DMS79 (cell line): ENCODE results near the gene SF3B2.
"Not testable (repeated sequence)": the region's sequence is repeated elsewhere in the genome, so short reads cannot be mapped to it uniquely, and the experiment has no call there.

Experiments used
- DNase-seq: peaks from one replicate; lab custom pipeline; 2025; lab: John Stamatoyannopoulos, UW

The SF3B2 gene

DNA sequence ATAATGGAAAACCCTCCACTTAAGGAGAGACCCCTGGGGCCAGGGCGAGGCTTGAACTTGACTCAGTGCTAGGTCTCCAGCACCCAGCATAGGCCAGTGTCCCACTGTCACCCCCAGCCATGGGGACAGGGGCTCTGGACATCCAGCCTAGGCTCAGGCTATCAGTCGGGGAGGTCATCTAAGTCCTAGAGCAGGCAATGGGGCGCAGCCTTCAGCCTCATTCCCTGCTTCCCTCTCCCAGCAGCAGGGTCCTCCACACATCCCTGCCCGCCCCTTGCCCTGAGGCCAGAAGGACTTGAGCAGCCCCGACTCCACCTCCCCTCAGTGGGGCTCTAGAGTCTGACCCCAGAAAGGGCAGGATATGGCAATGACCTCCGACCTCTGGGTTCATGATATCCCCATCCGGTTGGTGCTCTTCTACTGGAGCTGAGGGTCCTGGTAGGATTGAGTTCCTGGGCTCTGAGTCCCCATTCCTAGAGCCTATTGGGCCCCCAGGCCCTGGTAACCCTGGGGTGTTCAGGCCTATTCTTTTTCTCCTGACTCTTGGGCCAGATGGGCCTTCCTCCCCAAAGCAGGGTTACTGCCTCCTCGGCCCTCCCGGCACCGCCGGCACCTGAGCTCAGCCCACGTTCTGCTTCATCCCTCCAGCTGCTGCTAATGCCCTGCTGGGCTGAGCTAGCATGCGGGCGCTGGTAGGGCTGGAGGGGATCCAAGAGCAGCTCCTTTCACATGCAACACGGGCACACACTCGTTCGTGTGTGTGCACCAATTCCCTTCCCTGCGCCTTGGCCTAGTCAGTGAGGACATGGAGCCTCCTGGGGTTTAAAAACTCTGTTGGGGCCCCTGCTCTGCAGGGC lies 36.0 kb upstream of the SF3B2 start:
- no peak for DNase-seq

DNA sequence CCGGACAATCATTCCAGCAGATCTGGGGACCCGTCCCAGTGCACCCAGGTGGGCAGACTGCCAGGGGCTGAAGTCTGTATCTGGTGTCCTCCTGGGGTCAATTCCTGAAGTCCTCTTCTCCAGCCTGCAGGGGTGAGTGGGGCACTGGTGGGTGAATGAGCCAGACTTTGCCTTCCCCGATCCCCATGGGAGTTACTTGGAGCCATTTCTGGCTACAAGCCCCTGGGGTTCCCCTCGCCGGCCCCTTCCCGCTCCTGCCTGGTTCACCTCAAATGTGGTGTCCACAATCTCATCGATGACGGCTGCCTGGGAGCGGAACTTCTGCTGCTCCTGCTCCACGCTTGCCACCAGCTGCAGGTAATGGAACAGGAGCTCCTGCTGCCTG lies 35.4 kb upstream of the SF3B2 start:
- no peak for DNase-seq

DNA sequence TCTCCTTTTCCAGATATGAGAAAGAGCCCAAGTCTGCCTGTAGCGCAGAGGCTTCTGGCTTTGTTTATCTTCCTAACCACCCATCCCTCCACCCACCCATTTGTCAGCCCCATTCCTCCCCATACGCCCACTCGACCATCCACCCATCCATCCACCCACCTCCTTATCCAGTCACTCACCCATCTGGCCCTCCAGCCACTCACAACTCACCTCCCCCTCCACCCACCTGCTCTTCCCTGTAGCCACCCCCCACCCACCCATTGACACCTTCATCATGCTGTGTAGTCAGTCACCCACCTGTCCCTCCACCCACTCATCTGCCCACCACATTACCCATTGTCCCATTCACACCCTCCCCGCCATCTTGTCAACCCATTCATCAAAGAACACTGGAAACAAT lies 34.8 kb upstream of the SF3B2 start:
- no peak for DNase-seq

DNA sequence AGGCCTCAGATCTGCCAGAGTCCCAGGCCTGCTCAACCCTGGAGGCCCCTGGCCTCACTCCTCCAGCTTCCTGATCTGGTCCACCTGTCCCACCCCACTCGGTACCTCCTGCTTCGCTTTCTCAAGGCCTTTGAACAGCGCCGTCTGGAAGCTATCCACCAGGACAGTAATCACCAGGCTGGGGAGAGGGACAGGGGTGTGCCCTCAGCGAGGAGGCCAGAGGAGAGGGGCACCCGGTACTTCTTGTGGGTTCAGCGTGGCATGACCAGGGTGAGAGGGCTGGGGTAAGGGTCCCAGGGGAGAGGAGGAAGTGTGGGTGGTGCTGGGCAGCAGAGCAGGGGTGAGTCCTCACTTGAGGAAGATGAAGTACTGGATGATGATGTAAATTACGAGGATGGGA lies 32.0 kb upstream of the SF3B2 start:
- no peak for DNase-seq

DNA sequence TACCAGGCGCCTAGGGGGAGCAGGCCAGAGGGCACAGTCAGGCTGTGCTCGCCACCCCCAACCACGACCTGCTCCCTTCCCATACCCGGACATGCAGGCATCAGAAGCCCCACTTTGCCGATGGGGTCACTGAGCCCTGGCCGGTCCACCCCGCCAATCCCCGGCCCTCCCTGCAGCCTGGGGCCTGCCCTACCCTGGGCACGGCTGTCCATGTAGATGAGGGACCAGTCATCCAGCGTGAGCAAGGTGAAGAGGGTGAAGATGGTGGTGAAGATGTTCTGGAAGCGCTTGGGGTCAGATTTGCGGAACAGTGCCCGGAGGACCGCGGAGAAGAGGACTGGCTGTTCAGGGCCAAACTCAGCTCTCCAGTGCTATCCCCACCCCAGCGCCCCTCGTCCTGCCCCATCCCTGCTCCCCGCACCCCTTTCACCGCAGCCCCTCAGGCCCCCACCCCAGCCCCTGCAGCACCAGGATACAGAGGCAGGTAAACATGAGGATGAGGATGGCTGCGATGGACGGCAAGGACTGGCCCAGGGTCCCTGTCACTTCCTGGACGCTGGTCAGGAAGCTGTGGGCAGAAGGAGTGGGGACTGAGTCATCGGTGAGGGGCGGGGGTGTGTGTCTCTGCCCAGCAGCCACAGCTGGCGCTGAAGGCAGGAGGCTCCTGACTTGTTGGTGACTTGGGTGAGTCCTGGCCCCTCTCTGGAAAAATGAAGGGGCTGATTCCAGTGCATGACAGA lies 31.4 kb upstream of the SF3B2 start:
- DNase-seq, result no peak

DNA sequence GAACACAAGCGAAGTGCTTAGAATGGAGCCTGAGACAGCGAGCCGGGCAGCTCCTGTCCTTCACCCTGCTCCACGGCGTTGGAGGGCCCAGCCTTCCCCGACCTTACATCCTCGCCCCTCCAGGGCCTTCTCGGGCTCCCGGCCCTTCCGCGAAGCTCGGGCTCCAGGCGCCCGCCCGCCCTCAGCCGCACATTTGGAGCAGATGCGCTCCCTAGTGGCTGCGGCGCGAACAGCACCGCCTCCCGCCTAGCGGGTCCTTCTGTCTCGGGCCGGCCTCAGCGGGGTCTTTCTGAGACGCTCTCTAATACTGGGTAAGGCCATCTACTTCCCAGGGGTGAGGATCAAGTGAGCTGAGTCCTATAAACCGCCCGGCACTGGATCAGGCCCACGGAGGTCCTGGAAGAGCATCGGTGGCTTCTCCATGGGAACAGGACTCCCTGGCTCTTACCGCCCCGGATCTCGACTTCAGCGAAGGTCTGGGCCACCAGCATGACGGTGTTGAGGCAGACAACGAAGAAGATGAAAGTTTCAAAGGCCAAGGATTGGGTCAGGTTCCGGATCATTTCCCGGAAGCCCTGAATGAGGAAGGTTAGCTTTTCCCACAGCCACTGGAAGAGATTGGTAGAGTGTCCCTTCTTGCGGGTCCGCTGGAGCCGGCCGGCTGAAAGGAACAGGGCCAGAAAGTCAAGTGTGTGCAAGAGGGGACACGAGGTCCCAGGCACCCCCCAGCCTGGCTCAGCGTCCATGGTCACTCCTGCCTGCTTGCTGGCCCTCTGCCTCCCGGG lies 29.6 kb upstream of the SF3B2 start:
- peak; percentile 26 for DNase-seq

DNA sequence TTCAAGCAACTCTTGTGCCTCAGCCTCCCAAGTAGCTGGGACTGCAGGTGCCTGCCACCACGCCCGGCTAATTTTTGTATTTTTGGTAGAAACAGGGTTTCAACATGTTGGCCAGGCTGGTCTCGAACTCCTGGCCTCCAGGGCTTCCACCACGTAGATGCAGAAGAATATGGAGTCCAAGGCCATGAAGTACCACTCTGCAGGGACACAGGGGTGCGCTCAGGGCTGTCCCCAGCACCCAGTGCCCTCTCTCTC lies 29.1 kb upstream of the SF3B2 start:
- not testable (repeated sequence) for DNase-seq

DNA sequence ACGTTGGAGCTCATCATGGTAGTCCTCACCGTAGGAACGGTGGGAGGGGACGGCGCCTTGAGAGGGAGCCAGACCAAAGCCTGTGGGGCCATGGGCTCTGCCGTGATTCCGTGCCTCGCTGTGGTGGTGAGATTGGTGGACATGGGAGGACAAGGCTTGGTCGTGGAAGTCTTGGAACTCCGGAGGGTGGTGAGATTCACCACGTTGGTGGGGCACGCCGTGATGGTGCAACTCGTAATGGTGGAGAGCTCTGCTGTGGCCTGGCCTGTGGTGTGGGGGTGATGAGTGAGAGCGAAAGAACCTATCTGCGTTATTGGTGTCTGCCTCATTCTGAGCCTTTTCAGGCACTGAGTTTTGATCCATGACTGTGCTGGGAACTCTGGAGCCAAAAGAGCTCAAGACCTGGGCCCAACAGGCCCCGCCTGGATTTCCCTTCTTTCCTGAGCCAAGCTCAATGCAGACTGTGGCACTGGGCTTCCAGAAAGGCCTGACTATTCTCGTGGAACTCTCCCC lies 26.1 kb upstream of the SF3B2 start, which contains the start of gene CATSPER1:
CATSPER1 (minus strand) TSS at position 463 of the 513 bp plus-strand sequence; CDS start at position 363, 100 bp downstream.
- no peak for DNase-seq

DNA sequence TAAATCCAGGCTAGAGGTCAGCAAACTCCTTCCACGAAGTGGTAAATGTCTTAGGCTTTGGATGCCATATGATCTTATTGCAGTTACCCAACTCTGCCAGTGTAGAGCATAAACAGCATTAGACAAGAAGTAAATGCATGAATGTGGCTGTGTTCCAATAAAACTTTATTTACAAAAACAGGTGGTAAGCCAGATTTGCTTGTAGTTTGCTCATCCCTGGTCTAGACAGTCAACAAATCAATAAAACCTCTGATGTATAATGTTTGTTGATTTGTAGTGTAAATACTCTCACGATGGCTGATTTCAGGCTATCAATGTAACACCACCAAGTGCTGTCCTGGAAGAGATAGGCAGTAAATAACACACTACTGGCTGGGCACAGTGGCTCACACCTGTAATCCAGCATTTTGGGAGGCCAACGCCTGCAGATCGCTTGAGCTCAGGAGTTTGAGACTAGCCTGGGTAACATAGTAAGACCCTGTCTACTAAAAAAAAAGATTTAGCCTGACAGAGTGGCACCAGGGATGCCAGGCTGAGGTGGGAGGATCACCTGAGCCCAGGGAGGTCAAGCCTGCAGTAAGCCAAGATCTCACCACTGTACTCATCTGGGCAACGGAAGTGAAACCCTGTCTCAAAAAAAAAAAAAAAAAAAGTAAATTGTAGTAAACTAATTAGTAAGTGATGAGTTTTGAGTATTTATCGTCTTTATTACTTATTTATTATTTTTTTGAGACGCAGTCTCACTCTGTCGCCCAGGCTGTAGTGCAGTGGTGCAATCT lies 19.0 kb upstream of the SF3B2 start:
- no peak for DNase-seq

DNA sequence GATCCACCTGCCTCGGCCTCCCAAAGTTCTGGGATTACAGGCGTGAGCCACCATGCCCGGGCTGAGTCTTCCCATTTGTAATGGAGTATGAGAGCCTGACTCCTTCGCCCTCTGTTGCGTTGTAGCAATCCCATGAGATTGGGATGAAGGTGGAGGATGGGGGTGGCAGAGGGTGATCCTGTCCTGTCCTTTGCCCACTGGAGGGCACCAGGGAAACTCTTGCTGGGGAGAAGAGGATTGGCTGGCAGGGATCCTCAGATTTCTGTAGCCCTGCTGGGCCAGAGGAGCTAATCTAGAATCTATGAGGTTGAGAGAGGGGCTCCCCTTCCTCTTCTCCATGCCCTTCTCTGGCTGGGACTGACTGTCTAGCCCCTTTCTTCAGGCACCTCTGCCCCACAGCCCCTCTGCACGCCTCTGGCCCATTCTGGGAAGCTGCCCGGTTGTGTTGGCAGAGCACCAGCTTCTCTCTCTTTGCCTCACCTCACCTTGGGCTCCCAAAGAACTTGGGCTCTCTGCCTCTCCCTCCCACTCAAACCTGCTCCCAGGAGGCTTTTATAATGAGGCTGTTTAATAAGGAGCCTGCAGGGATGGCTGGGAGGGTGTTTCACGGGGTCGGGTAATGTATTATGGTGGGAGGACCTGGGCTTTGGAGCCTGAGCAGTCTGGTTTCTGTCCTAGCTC lies 16.4 kb upstream of the SF3B2 start:
- DNase-seq, result peak; percentile 39

DNA sequence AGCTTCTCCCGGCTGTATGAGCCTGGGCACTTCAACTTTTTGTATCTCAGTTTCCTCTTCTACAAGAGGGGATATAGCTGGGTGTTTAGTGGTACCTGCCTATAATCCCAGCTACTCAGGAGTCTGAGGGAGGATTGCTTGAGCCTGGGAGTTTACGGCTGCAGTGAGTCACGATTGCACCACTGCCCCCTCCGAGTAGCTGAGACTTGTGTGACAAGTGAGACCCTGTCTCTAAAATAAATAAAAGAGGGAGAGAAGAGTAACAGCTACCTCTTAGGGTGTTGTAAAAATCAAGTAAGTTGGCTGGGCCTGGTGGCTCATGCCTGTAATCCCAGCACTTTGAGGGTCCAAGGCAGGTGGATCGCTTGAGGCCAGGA lies 15.8 kb upstream of the SF3B2 start:
- no peak for DNase-seq

DNA sequence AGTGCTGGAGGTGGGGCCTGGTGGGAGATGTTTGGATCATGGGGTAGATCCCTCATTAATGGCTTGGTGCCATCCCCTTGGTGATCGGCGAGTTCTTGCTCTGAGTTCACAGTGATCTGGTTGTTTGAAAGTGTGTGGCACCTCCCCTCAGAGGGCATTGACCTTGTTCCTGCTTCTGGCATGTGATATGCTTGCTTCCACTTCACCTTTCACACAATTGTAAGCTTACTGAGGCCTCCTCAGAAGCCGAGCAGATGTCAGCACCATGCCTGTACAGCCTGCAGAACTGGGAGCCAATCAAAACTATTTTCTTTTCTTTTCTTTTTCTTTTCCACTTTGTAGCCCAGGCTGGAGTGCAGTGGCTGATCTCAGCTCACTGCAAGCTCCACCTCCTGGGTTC lies 14.8 kb upstream of the SF3B2 start:
- no peak for DNase-seq

DNA sequence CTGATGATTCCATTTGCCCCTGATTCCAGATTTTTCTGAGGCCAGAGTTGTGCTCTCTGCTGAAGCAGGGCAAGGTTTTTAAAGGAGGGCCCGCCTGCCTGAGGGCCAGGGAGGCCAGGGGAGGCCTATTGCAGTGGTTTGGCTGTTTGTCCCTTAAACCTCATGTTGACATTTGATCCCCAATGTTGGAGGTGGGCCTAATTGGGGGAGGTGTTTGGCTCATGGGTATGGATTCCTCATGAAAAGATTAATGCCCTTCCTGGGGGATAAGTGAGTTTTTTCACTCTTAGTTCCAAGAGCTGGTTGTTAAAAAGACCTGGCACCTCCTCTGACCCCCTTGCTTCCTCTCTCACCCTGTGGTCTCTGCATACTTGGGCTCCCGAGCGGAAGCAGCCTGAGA lies 12.4 kb upstream of the SF3B2 start:
- no peak for DNase-seq

DNA sequence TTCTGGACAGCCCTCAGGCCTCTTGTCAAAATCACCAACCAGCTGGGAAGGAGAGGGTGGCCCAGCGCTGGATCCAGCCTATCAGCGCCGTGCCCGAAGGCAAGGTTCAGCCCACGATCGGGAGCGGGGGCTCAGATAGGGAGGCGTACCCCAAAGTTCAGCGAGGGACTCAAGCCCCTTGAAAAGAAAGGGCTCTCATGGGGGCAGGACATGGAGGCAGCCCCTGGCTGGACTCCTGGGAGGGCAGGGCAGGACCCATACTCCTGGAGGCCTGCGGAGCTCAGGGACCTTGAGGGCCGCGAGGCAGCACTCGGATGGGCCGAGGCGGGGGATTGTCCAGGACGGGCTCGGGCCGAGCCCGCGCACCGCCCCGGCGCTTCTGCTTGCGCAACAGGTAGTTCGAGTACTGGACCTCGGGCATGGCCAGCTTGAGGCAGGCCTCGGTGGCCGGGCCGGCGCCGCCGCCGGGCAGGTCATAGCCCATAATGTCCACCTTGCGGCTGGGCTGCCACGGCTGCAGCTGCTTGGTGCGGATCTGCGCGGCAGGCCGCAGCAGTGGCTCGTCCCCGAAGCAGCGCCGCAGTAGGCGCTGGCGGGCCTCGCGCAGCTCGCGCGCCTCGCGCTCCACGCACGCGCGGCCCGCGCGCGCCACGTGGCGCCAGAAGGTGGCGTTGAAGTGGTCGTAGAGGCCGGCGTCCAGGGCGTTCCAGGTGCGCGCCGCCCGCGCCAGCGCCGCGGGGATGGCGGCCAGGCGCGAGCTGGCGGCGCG lies 9.8 kb upstream of the SF3B2 start:
- DNase-seq, result no peak

DNA sequence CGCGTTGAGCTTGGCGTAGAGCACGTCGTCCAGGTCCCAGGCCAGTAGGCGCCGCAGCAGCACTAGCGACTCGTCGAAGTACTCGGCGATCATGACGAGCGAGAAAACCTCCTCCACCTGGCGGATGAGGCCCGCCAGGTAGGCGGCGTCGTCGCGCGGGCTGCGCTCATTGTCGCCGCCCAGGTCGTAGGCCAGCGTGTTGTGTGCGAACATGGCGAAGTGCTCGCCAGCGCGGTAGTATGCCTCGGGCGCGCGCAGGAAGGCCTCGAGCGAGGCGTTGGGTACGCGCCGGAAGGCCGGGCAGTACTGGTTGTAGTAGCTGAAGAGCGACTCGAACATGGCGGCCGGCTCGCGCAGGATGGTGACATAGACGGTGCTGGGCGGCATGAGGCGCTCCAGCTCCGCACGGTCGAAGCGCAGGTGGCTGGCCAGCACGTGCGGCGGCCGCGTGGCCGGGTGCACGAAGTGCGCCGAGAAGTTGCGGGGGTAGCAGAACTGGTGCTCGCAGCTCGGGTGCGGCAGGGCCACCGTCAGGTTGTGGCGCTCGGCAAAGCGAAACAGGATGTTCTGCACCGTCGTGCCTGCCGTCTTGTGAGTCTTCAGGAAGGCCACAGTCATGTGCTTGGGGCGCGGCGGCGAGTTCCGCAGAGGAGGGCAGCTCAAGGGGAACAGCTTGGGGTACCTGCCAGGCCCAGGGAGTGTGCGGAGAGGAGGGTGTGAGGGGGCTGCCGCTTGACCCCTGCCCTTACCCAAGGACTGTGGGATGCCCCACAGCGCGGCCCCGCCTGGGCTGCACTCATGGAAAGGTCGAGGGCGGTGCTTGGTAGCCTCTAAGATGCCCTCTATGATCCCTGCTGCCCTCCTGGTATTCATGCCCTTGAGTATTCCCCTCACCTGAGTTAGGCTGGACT lies 8.9 kb upstream of the SF3B2 start:
- DNase-seq, result no peak

DNA sequence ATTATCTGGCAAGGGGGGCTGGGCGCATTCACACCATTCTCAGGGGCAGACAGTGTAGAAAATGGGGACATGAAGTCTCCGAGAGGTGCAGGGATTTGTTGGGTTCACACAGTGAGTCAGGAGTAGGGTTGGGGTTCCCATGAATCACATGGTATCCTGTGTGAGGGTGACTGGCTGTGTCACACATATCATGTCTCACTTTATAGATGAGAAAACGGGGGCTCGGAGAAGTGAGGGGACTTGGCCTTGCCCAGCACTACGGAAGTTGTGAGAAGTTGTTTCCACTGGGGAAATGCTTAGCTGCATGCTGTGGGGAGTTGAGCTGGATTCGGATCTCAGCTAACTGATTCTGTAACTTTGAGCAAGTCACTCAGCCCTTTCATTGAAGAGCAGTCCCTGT lies 7.4 kb upstream of the SF3B2 start:
- DNase-seq, result no peak

DNA sequence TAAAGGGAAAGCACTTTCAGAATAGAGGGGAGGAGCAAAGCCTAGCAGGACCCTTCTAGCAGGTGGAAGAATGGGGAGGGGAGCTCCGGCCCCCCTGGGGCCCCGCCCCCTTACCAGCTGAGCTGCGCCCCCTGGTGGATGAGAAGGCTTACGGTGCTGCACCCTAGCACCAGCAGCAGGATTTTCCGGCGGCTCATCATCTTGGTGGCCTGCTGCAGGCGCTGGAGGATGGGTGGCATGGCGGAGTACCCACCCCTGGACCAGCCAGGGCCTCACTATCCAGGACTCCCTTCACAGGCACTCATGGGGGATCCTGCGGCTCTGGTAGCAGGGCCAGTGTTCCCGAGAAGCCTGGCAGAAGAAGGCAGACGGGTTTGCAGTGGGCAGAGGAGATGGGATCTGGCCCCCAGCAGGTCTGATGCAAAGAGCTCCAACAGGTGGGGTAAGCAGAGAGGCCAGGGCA lies 7.0 kb upstream of the SF3B2 start:
- DNase-seq, result no peak

DNA sequence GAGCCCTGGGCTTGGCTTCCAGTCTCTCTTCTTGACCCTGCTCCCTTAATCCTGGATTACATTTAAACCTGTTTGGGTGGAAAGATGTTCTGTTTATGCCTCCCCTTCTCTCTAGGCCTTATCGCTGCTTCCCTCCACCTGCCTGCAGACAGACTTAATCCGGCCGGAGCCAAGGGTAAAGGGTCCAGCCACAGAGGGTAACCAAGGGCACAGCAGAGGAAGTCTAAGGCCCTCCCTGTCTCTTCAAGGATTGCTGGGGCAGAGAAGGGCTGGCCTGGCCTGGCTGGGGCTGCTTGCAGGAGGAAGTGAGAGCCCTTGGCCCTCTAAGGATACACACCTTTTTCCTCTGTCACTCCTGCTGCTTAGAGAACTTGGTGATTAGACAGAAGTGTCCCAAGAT lies 5.3 kb upstream of the SF3B2 start:
- no peak for DNase-seq
